OCI-M2 (cell line): ENCODE data around the gene CNTNAP4.

Experiments
- DNase-seq: peaks from one replicate; lab custom pipeline; 2025; ENCODE audit not compliant: unreplicated experiment; lab: John Stamatoyannopoulos, UW

The CNTNAP4 gene

GRCh38 chr16:76387994-76388393 is 110.8 kb downstream of the CNTNAP4 start:
- no peak for DNase-seq

- DNase-seq = no peak
Measured at GRCh38 chr16:76389126-76389525, 111.9 kb downstream of the CNTNAP4 start.

- no peak for DNase-seq
Measured at GRCh38 chr16:76390476-76390875, 113.3 kb downstream of the CNTNAP4 start.

GRCh38 chr16:76396977-76397376 is 119.8 kb downstream of the CNTNAP4 start:
- DNase-seq = no peak

GRCh38 chr16:76409706-76410105 is 132.5 kb downstream of the CNTNAP4 start:
- no peak for DNase-seq

GRCh38 chr16:76421571-76421970 is 144.4 kb downstream of the CNTNAP4 start:
- no peak for DNase-seq

- DNase-seq = no peak
Measured at GRCh38 chr16:76428858-76429257, 151.7 kb downstream of the CNTNAP4 start.

- no peak for DNase-seq
Measured at GRCh38 chr16:76441391-76441790, 164.2 kb downstream of the CNTNAP4 start.

- DNase-seq = no peak
Measured at GRCh38 chr16:76441876-76442275, 164.7 kb downstream of the CNTNAP4 start.

- no peak for DNase-seq
Measured at GRCh38 chr16:76443973-76444372, 166.8 kb downstream of the CNTNAP4 start.

- no peak for DNase-seq
Measured at GRCh38 chr16:76444832-76445231, 167.6 kb downstream of the CNTNAP4 start.

- no peak for DNase-seq
Measured at GRCh38 chr16:76445815-76446214, 168.6 kb downstream of the CNTNAP4 start.

- no peak for DNase-seq
Measured at GRCh38 chr16:76446251-76446650, 169.1 kb downstream of the CNTNAP4 start.

- DNase-seq = no peak
Measured at GRCh38 chr16:76450890-76451289, 173.7 kb downstream of the CNTNAP4 start.

- DNase-seq = no peak
Measured at GRCh38 chr16:76455257-76455656, 178.1 kb downstream of the CNTNAP4 start.

- DNase-seq = no peak
Measured at GRCh38 chr16:76456016-76456415, 178.8 kb downstream of the CNTNAP4 start.

- DNase-seq = no peak
Measured at GRCh38 chr16:76459111-76459510, 181.9 kb downstream of the CNTNAP4 start.

GRCh38 chr16:76461836-76462235 is 184.6 kb downstream of the CNTNAP4 start:
- no peak for DNase-seq

GRCh38 chr16:76464955-76465620 is 187.9 kb downstream of the CNTNAP4 start:
- DNase-seq = no peak

- no peak for DNase-seq
Measured at GRCh38 chr16:76466871-76467270, 189.7 kb downstream of the CNTNAP4 start.

- no peak for DNase-seq
Measured at GRCh38 chr16:76474048-76474447, 196.8 kb downstream of the CNTNAP4 start.

GRCh38 chr16:76478105-76478504 is 200.9 kb downstream of the CNTNAP4 start:
- no peak for DNase-seq

GRCh38 chr16:76483307-76483909 is 206.2 kb downstream of the CNTNAP4 start:
- no peak for DNase-seq
